Measurements from ENCODE around the gene PARD6G. TPM values are rescaled to one million over a fixed set of nuclear protein-coding genes. Genes with fewer than 3 reads are reported as not detected.

Gene PARD6G
- polyA plus RNA-seq, 1 of the 3 experiments (the other 2 are of a cell fraction) = 4.3 TPM

GRCh38 chr18:80133124-80133523, 114.2 kb downstream of the PARD6G start:
- Histone ChIP-seq H3K4me3 (ENCODE audit: low read depth in 2 of 2, low read length in 1 of 2) (no peak overlapping the region), H2AFZ (ENCODE audit: low read depth) (no peak overlapping the region), H3K79me2 (ENCODE audit: insufficient read depth) (peaks cover 66% of the 10 kb centered on the region), H3K27ac (ENCODE audit: low read depth in 2 of 2, low read length in 1 of 2) (no peak overlapping the region), H3F3A (replicated peaks; ENCODE audit: insufficient read depth) (no peaks in the 10 kb centered on the region), H4K20me1 (ENCODE audit: insufficient read depth) (peaks cover 19% of the 10 kb centered on the region), H3K9me2 (no peaks in the 10 kb centered on the region), H3K36me3 (replicated peaks in 1 of 2; ENCODE audit: control insufficient read depth in 1 of 2, insufficient read depth in 2 of 2, low read length in 1 of 2) (peaks cover 36 to 51% of the 10 kb centered on the region in 2 experiments), H3K4me1 (ENCODE audit: control insufficient read depth in 1 of 2, insufficient read depth in 2 of 2, low read depth in 1 of 2, low read length in 1 of 2) (peaks cover 4 to 15% of the 10 kb centered on the region in 2 experiments; a peak in 1 of 4 replicates), H3K27me3 (ENCODE audit: insufficient read depth) (no peaks in the 10 kb centered on the region), H3K4me2 (no peak overlapping the region), H3K9ac (no peak overlapping the region), H3K9me3 (no peaks in the 10 kb centered on the region)
- no peak for TF ChIP-seq YY1 (IDR thresholded peaks at IDR 0.05; ENCODE audit: low read depth)
- TF ChIP-seq RCOR1 (IDR thresholded peaks at IDR 0.05; ENCODE audit: low read length) = no peak
- TF ChIP-seq MAX (IDR thresholded peaks at IDR 0.05; ENCODE audit: low read depth) = no peak
- no peak for TF ChIP-seq NFIC (IDR thresholded peaks at IDR 0.05; ENCODE audit: borderline replicate concordance)
- no peak for TF ChIP-seq EP300 (IDR thresholded peaks at IDR 0.05; ENCODE audit: borderline replicate concordance in 1 of 2, low read depth in 1 of 2, low read length in 1 of 2)
- ChIA-PET CTCF (no interaction called here), POLR2A (no interaction called here)
- 56% methylated on average over 1 of the region's 1 CpG for WGBS (ENCODE audit: low lambda C conversion rate)
- no peak for DNase-seq

- H4K20me1 ChIP-seq (ENCODE audit: insufficient read depth) = peaks cover 23% of the 10 kb centered on the region
- no peak overlapping the region for H3K9ac ChIP-seq
- H2AFZ ChIP-seq (ENCODE audit: low read depth) = no peak overlapping the region
- H3K4me2 ChIP-seq = no peak overlapping the region
- no peaks in the 10 kb centered on the region for H3K9me2 ChIP-seq
- TF ChIP-seq TCF12 (IDR thresholded peaks at IDR 0.05) = no peak
- no peak for TF ChIP-seq PBX3 (IDR thresholded peaks at IDR 0.05)
- TF ChIP-seq MXI1 (IDR thresholded peaks at IDR 0.05; ENCODE audit: low read depth, low read length) = no peak
- no peak for TF ChIP-seq TAF1 (IDR thresholded peaks at IDR 0.05; ENCODE audit: borderline replicate concordance, low read depth, low read length)
- TF ChIP-seq RAD21 (IDR thresholded peaks at IDR 0.05; ENCODE audit: low read length) = no peak
- no peak for TF ChIP-seq EZH2phosphoT487 (IDR thresholded peaks at IDR 0.05; ENCODE audit: borderline replicate concordance, low read depth)
- no peak for TF ChIP-seq JUND (IDR thresholded peaks at IDR 0.05)
- no peak for TF ChIP-seq MAX (IDR thresholded peaks at IDR 0.05; ENCODE audit: low read depth)
- TF ChIP-seq YY1 (IDR thresholded peaks at IDR 0.05; ENCODE audit: low read depth) = no peak
- TF ChIP-seq GATA2 (CRISPR knock-in tag; IDR thresholded peaks at IDR 0.05) = no peak
- TF ChIP-seq RFX5 (IDR thresholded peaks at IDR 0.05; ENCODE audit: low read length) = no peak
- no peak for TF ChIP-seq SIN3A (IDR thresholded peaks at IDR 0.05; ENCODE audit: borderline replicate concordance, low read depth, low read length)
- no peak for TF ChIP-seq ZBTB33 (IDR thresholded peaks at IDR 0.05; ENCODE audit: borderline replicate concordance, low read depth)
- TF ChIP-seq EP300 (IDR thresholded peaks at IDR 0.05; ENCODE audit: borderline replicate concordance in 1 of 2, low read depth in 1 of 2, low read length in 1 of 2) = no peak
- no peak for TF ChIP-seq RXRA (IDR thresholded peaks at IDR 0.05; ENCODE audit: borderline replicate concordance, low read depth)
- TF ChIP-seq NRF1 (IDR thresholded peaks at IDR 0.05; ENCODE audit: low read depth, low read length) = no peak
- TF ChIP-seq MEF2A (IDR thresholded peaks at IDR 0.05; ENCODE audit: borderline replicate concordance, low read depth) = no peak
- no peak for TF ChIP-seq FOXJ3 (CRISPR knock-in tag; IDR thresholded peaks at IDR 0.05)
- TF ChIP-seq POLR2AphosphoS5 (IDR thresholded peaks at IDR 0.05; ENCODE audit: low read depth, low read length) = no peak
- no peak for TF ChIP-seq RCOR1 (IDR thresholded peaks at IDR 0.05; ENCODE audit: low read length)
- peaks cover 72% of the 10 kb centered on the region for H3K79me2 ChIP-seq (ENCODE audit: insufficient read depth)
- peaks cover 40 to 45% of the 10 kb centered on the region in 2 experiments for H3K36me3 ChIP-seq (replicated peaks in 1 of 2; ENCODE audit: control insufficient read depth in 1 of 2, insufficient read depth in 2 of 2, low read length in 1 of 2)
- DNase-seq = no peak
- no peaks in the 10 kb centered on the region for H3K9me3 ChIP-seq
- H3F3A ChIP-seq (replicated peaks; ENCODE audit: insufficient read depth) = no peaks in the 10 kb centered on the region
- H3K4me1 ChIP-seq (ENCODE audit: control insufficient read depth in 1 of 2, insufficient read depth in 2 of 2, low read depth in 1 of 2, low read length in 1 of 2) = peaks cover 4 to 15% of the 10 kb centered on the region in 2 experiments; a peak in 1 of 4 replicates
- CTCF ChIA-PET = no interaction called here
- POLR2A ChIA-PET = no interaction called here
- H3K27me3 ChIP-seq (ENCODE audit: insufficient read depth) = no peaks in the 10 kb centered on the region
- H3K27ac ChIP-seq (ENCODE audit: low read depth in 2 of 2, low read length in 1 of 2) = peak overlapping the region in 1 of 2 experiments; percentile 18; a peak in 1 of 4 replicates
- H3K4me3 ChIP-seq (ENCODE audit: low read depth in 2 of 2, low read length in 1 of 2) = no peak overlapping the region
- 95% methylated on average over 3 of the region's 3 CpGs for WGBS (ENCODE audit: low lambda C conversion rate)
These were observed 115.0 kb downstream of the PARD6G start for GRCh38 chr18:80132180-80132812.

All from SK-N-SH (cell line).